HepG2 (cell line): ENCODE measurements around the gene EPB41L4A. TPM values are rescaled to one million over a fixed set of nuclear protein-coding genes. Genes with fewer than 3 reads are reported as not detected.

Experiments used
- ARID4A ChIP-seq: sonication (generic); formaldehyde crosslinking; IDR thresholded peaks from 2 replicates; pipeline ENCODE4 v1.5.0; 2020; ENCODE audit warnings: mild to moderate bottlenecking, missing genetic modification reagents, borderline replicate concordance
- CCDC6 ChIP-seq: sonication (generic); formaldehyde crosslinking; IDR thresholded peaks from 2 replicates; pipeline ENCODE4 v1.8.1; 2022; ENCODE audit warnings: mild to moderate bottlenecking, missing genetic modification reagents, moderate library complexity
- CEBPG ChIP-seq: IDR thresholded peaks from 2 replicates; pipeline ENCODE4 v1.6.1; 2016
- CHD4 ChIP-seq: fragments of 200-600 bp; sonication (generic); IDR thresholded peaks from 2 replicates; pipeline ENCODE4 v1.7.0; 2017; ENCODE audit warnings: mild to moderate bottlenecking, low read length, borderline replicate concordance
- CREBL2 ChIP-seq: sonication (generic); formaldehyde crosslinking; IDR thresholded peaks from 2 replicates; pipeline ENCODE4 v1.8.1; 2023; ENCODE audit warnings: missing genetic modification reagents, mild to moderate bottlenecking, borderline replicate concordance
- ELF4 ChIP-seq: sonication (generic); formaldehyde crosslinking; IDR thresholded peaks from 2 replicates; pipeline ENCODE4 v1.5.0; 2020; ENCODE audit warnings: missing genetic modification reagents, mild to moderate bottlenecking, moderate library complexity, borderline replicate concordance
- ETS1 ChIP-seq: sonication (generic); formaldehyde crosslinking; IDR thresholded peaks from 2 replicates; pipeline ENCODE4 v1.4.0; 2020; ENCODE audit warnings: missing genetic modification reagents
- HNF4G ChIP-seq, 2 experiments: sonication (generic) in 1 of 2; formaldehyde crosslinking in 1 of 2; IDR thresholded peaks; 2 replicates each; pipeline versions ENCODE4 v1.4.0 to v1.6.1; 2011 to 2020; ENCODE audit warnings: borderline replicate concordance in 2 of 2, low read depth in 2 of 2, mild to moderate bottlenecking in 2 of 2, low read length in 1 of 2, missing genetic modification reagents in 1 of 2, moderate library complexity in 1 of 2
- KAT8 ChIP-seq: IDR thresholded peaks from 2 replicates; pipeline ENCODE4 v1.6.1; 2016; ENCODE audit warnings: missing genetic modification reagents, missing compliant biosample characterization
- KLF6 ChIP-seq: IDR thresholded peaks from 2 replicates; pipeline ENCODE4 v1.8.0; 2016; ENCODE audit warnings: missing biosample characterization, missing genetic modification reagents
- KMT2B ChIP-seq: IDR thresholded peaks from 2 replicates; pipeline ENCODE4 v1.6.1; 2016; ENCODE audit warnings: missing genetic modification reagents, missing compliant biosample characterization
- MEIS2 ChIP-seq: sonication (generic); formaldehyde crosslinking; IDR thresholded peaks from 2 replicates; pipeline ENCODE4 v1.9.0; 2021; ENCODE audit warnings: mild to moderate bottlenecking, missing genetic modification reagents
- NR2F1 ChIP-seq, 2 experiments: fragments of 450-650 bp in 1 of 2; formaldehyde crosslinking in 1 of 2; IDR thresholded peaks; 2 replicates each; pipeline versions ENCODE4 v1.5.0 to v1.6.1; 2016 to 2020; ENCODE audit warnings: mild to moderate bottlenecking in 1 of 2, missing compliant biosample characterization in 1 of 2, missing genetic modification reagents in 1 of 2, moderate library complexity in 1 of 2
- ZNF180 ChIP-seq: sonication (generic); formaldehyde crosslinking; IDR thresholded peaks from 2 replicates; pipeline ENCODE4 v1.4.0; 2020; ENCODE audit warnings: low read depth, missing genetic modification reagents, borderline replicate concordance
- ZNF317 ChIP-seq: sonication (generic); formaldehyde crosslinking; IDR thresholded peaks from 2 replicates; pipeline ENCODE4 v1.5.0; 2020; ENCODE audit warnings: mild to moderate bottlenecking, missing genetic modification reagents
- ZNF549 ChIP-seq: sonication (generic); formaldehyde crosslinking; IDR thresholded peaks from 2 replicates; pipeline ENCODE4 v1.5.0; 2020; ENCODE audit warnings: missing genetic modification reagents
- ZNF790 ChIP-seq: sonication (generic); formaldehyde crosslinking; IDR thresholded peaks from 2 replicates; pipeline ENCODE4 v1.8.0; 2022; ENCODE audit warnings: missing genetic modification reagents, mild to moderate bottlenecking, borderline replicate concordance
- ZSCAN22 ChIP-seq: sonication (generic); formaldehyde crosslinking; IDR thresholded peaks from 2 replicates; pipeline ENCODE4 v1.4.0; 2020; ENCODE audit warnings: mild to moderate bottlenecking, missing genetic modification reagents
- polyA plus RNA-seq, 8 experiments: library from polyadenylated mRNA; depleted of rRNA in 3 of 8; stranded (reverse) in 7 of 8; unstranded in 1 of 8; fragments of >200 nt; fragmentation: Illumina TruSeq in 4 of 8; extraction: Trizol in 4 of 8; gene quantifications; 2 replicates each; pipeline versions ENCODE4 v1.2.1 to v1.2.3, GENCODE V29; 2011 to 2016; ENCODE audit warnings: low read depth in 4 of 8, missing spikeins in 1 of 8, mixed read lengths in 1 of 8; ENCODE audit not compliant: insufficient read depth in 1 of 8
- total RNA-seq, 5 experiments: library from RNA; depleted of rRNA; stranded (reverse); fragments of >200 nt; fragmentation: Illumina TruSeq; extraction: Trizol; gene quantifications; 2 replicates each; pipeline ENCODE4 v1.2.3, GENCODE V29; 2016; ENCODE audit warnings: low read depth in 1 of 5
- TF ChIP-seq, protein P1 (sequence below): sonication (generic); formaldehyde crosslinking; IDR thresholded peaks from 2 replicates; pipeline ENCODE4 v1.5.0; 2020; ENCODE audit warnings: missing genetic modification reagents
- TF ChIP-seq, protein P2 (sequence below): sonication (generic); formaldehyde crosslinking; IDR thresholded peaks from 2 replicates; pipeline ENCODE4 v1.4.0; 2020; ENCODE audit warnings: missing genetic modification reagents, borderline replicate concordance

The EPB41L4A gene
- total and polyA plus RNA-seq, 2 of the 13 experiments (the other 11 are each of a cell fraction or from before 2014, with no cell fraction given), result 0.07 TPM; not detected in 1

- no peak; a peak in 1 of 4 replicates for TF ChIP-seq NR2F1 (CRISPR knock-in tag; IDR thresholded peaks at IDR 0.05)
- peak; percentile 56; the same call in 1 of the 2 replicates for TF ChIP-seq CEBPG
- peak; percentile 95 for TF ChIP-seq ARID4A (CRISPR knock-in tag)
- 0 out of 2 replicates have a peak, but pooled peaks have one; percentile 66 for TF ChIP-seq ZSCAN22 (CRISPR knock-in tag)
- TF ChIP-seq MEIS2 (CRISPR knock-in tag), result peak; percentile 74
- no peak for TF ChIP-seq ELF4 (CRISPR knock-in tag)
- TF ChIP-seq ZNF317 (CRISPR knock-in tag), result peak; percentile 79; the same call in 1 of the 2 replicates
- TF ChIP-seq, protein P1, sequence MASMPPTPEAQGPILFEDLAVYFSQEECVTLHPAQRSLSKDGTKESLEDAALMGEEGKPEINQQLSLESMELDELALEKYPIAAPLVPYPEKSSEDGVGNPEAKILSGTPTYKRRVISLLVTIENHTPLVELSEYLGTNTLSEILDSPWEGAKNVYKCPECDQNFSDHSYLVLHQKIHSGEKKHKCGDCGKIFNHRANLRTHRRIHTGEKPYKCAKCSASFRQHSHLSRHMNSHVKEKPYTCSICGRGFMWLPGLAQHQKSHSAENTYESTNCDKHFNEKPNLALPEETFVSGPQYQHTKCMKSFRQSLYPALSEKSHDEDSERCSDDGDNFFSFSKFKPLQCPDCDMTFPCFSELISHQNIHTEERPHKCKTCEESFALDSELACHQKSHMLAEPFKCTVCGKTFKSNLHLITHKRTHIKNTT (CRISPR knock-in tag), result 0 out of 2 replicates have a peak, but pooled peaks have one; percentile 74
- TF ChIP-seq ZNF790 (CRISPR knock-in tag), result no peak; the same call in 1 of the 2 replicates
- no peak for TF ChIP-seq HNF4G (IDR thresholded peaks at IDR 0.05; ENCODE audit: borderline replicate concordance, low read depth, low read length)
- peak; percentile 46; the same call in 1 of the 2 replicates for TF ChIP-seq HNF4G (CRISPR knock-in tag; IDR thresholded peaks at IDR 0.05; ENCODE audit: borderline replicate concordance, low read depth)
- peak; percentile 89 for TF ChIP-seq CCDC6 (CRISPR knock-in tag)
- TF ChIP-seq ZNF180, result peak; percentile 62; the same call in 1 of the 2 replicates
- TF ChIP-seq ETS1 (CRISPR knock-in tag), result 0 out of 2 replicates have a peak, but pooled peaks have one; percentile 62
- TF ChIP-seq CREBL2, result peak; percentile 62
- TF ChIP-seq ZNF549 (CRISPR knock-in tag), result no peak; the same call in 1 of the 2 replicates
- TF ChIP-seq KLF6 (CRISPR knock-in tag), result peak; percentile 91; the same call in 1 of the 2 replicates
- TF ChIP-seq, protein P2, sequence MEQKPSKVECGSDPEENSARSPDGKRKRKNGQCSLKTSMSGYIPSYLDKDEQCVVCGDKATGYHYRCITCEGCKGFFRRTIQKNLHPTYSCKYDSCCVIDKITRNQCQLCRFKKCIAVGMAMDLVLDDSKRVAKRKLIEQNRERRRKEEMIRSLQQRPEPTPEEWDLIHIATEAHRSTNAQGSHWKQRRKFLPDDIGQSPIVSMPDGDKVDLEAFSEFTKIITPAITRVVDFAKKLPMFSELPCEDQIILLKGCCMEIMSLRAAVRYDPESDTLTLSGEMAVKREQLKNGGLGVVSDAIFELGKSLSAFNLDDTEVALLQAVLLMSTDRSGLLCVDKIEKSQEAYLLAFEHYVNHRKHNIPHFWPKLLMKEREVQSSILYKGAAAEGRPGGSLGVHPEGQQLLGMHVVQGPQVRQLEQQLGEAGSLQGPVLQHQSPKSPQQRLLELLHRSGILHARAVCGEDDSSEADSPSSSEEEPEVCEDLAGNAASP (CRISPR knock-in tag), result peak; percentile 69
- peak; percentile 88 for TF ChIP-seq KMT2B (CRISPR knock-in tag)
- peak; percentile 96 for TF ChIP-seq KAT8 (CRISPR knock-in tag)
- no peak for TF ChIP-seq CHD4
Measured at GRCh38 chr5:112160652-112161391, 258.3 kb downstream of the EPB41L4A start (continued).
